H1 (cell line): ENCODE results near the gene RAB3GAP2.
"Not testable (repeated sequence)": the region's sequence is repeated elsewhere in the genome, so short reads cannot be mapped to it uniquely, and the experiment has no call there.

ENCODE experiments used
- CBX5 ChIP-seq: fragments of 300-800, 300-1000 bp; sonication (generic); IDR thresholded peaks from 2 replicates; pipeline ENCODE4 v1.7.1; 2016; ENCODE audit warnings: antibody characterized with exemption, low read length, low read depth
- CEBPB ChIP-seq: IDR thresholded peaks from 2 replicates; pipeline ENCODE4 v1.6.1; 2012; ENCODE audit warnings: low read depth, low read length
- EP300 ChIP-seq, 2 experiments: IDR thresholded peaks; 1 replicate in 1 of 2; 2 replicates in 1 of 2; pipeline ENCODE4 v1.6.1; 2011 to 2012; ENCODE audit warnings: low read depth in 2 of 2, low read length in 2 of 2, mild to moderate bottlenecking in 2 of 2, borderline replicate concordance in 1 of 2, inconsistent platforms in 1 of 2, moderate library complexity in 1 of 2
- MAFK ChIP-seq: IDR thresholded peaks from 2 replicates; pipeline ENCODE4 v1.6.1; 2012; ENCODE audit warnings: low read depth, mild to moderate bottlenecking, improper control_type of control experiment, low read length
- RBBP5 ChIP-seq: IDR thresholded peaks from 2 replicates; pipeline ENCODE4 v1.7.1; 2012; ENCODE audit warnings: low read depth, mild to moderate bottlenecking, inconsistent platforms, low read length, moderate library complexity, borderline replicate concordance
- TF ChIP-seq, protein P1 (sequence below), 3 experiments: IDR thresholded peaks; 1 replicate in 2 of 3; 2 replicates in 1 of 3; pipeline versions ENCODE4 v1.5.1 to v1.6.1; 2011; ENCODE audit warnings: low read length in 3 of 3, mild to moderate bottlenecking in 3 of 3, inconsistent platforms in 2 of 3, low read depth in 1 of 3, moderate library complexity in 1 of 3; ENCODE audit not compliant: insufficient read depth in 1 of 3; ENCODE audit errors: control extremely low read depth in 1 of 3

GRCh38 chr1:220158530-220158929, 113.7 kb downstream of the RAB3GAP2 start:
- TF ChIP-seq, protein P1, sequence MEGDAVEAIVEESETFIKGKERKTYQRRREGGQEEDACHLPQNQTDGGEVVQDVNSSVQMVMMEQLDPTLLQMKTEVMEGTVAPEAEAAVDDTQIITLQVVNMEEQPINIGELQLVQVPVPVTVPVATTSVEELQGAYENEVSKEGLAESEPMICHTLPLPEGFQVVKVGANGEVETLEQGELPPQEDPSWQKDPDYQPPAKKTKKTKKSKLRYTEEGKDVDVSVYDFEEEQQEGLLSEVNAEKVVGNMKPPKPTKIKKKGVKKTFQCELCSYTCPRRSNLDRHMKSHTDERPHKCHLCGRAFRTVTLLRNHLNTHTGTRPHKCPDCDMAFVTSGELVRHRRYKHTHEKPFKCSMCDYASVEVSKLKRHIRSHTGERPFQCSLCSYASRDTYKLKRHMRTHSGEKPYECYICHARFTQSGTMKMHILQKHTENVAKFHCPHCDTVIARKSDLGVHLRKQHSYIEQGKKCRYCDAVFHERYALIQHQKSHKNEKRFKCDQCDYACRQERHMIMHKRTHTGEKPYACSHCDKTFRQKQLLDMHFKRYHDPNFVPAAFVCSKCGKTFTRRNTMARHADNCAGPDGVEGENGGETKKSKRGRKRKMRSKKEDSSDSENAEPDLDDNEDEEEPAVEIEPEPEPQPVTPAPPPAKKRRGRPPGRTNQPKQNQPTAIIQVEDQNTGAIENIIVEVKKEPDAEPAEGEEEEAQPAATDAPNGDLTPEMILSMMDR (IDR thresholded peaks at IDR 0.05; ENCODE audit: control extremely low read depth in 1 of 3, insufficient read depth in 1 of 3, low read depth in 1 of 3, low read length in 3 of 3), result not testable (repeated sequence)
- TF ChIP-seq MAFK; CEBPB; CBX5; RBBP5; EP300 (IDR thresholded peaks at IDR 0.05; ENCODE audit: borderline replicate concordance in 1 of 2, low read depth in 2 of 2, low read length in 2 of 2): not testable (repeated sequence)
